Sigmoid colon (tissue), 4 donors: Measurements from ENCODE around the gene MDM4.

ENCODE experiments used
- CTCF ChIP-seq, 4 experiments: fragments of 450-650 bp in 3 of 4; fragments of 200-600 bp in 1 of 4; IDR thresholded peaks; one replicate each; pipeline ENCODE4 v1.5.1; 2016 to 2019; ENCODE audit warnings: antibody characterized with exemption in 4 of 4, mild to moderate bottlenecking in 3 of 4, moderate library complexity in 2 of 4
- POLR2A ChIP-seq, 2 donors: fragments of 450-650 bp; IDR thresholded peaks; one replicate each; pipeline ENCODE4 v1.6.1; 2016; ENCODE audit warnings: antibody characterized with exemption in 2 of 2, mild to moderate bottlenecking in 2 of 2, moderate library complexity in 2 of 2
- POLR2AphosphoS5 ChIP-seq, 4 donors: sonication (generic); formaldehyde crosslinking; IDR thresholded peaks; one replicate each; pipeline ENCODE4 v1.6.1; 2017; ENCODE audit warnings: antibody characterized with exemption in 4 of 4

- TF ChIP-seq POLR2AphosphoS5 (IDR thresholded peaks at IDR 0.05) (no peak), CTCF (IDR thresholded peaks at IDR 0.05) (no peak), POLR2A (IDR thresholded peaks at IDR 0.05) (no peak)
These were observed 21.0 kb upstream of the MDM4 start for GRCh38 chr1:204495078-204495753.
